GM12878 (cell line): ENCODE measurements around the gene HMOX1. TPM values are rescaled to one million over a fixed set of nuclear protein-coding genes. Genes with fewer than 3 reads are reported as not detected.

Source experiments
- ATAC-seq: fragments of 200-7000 bp; cut with Tn5 transposase; 3 replicates; pipeline ENCODE4 v1.9.1; 2020; ENCODE audit warnings: mild to moderate bottlenecking, moderate library complexity
- BruUV-seq: library from RNA; stranded (reverse); fragments of 400-500 nt; replicated peaks from 2 replicates; lab custom pipeline; 2021; lab: Mats Ljungman, UMichigan
- CTCF ChIA-PET: fragments of 300-600 bp; sonication (Branson Sonifier 250); formaldehyde crosslinking; extraction: SDS; loops from one replicate; lab custom pipeline; 2021; ENCODE audit warnings: inconsistent platforms; lab: Yijun Ruan, JAX
- POLR2A ChIA-PET: fragments of 350-600 bp; formaldehyde crosslinking; extraction: SDS; loops from one replicate; lab custom pipeline; 2021; ENCODE audit warnings: inconsistent platforms; lab: Charles Lee
- RAD21 ChIA-PET: fragments of 300-600 bp; sonication (Branson Sonifier 250); formaldehyde crosslinking; loops from one replicate; lab custom pipeline; 2023; ENCODE audit warnings: antibody characterized with exemption; ENCODE audit not compliant: unreplicated experiment; lab: Charles Lee
- SMC1A ChIA-PET: fragments of 300-600 bp; sonication (Branson Sonifier 250); formaldehyde crosslinking; loops from one replicate; lab custom pipeline; 2023; ENCODE audit not compliant: unreplicated experiment, uncharacterized antibody; lab: Charles Lee
- DNase-seq: peaks from one replicate; pipeline ENCODE4 v3.0.0-alpha.2; 2011; ENCODE audit warnings: low read depth, low spot score
- FAIRE-seq: peaks from 3 replicates; lab custom pipeline; 2011; peaks lifted over from hg19 to GRCh38; lab: Jason Lieb, UNC
- H2AFZ ChIP-seq: 2 replicates; pipeline ENCODE4 v1.6.0; 2011; ENCODE audit warnings: low read depth, low read length, control low read depth; ENCODE audit not compliant: control insufficient read depth
- H3K27ac ChIP-seq: 2 replicates; pipeline ENCODE4 v1.5.1; 2011; ENCODE audit warnings: control low read depth; ENCODE audit not compliant: control insufficient read depth, insufficient read depth
- H3K27me3 ChIP-seq, 2 experiments: replicated peaks in 1 of 2; 2 replicates each; pipeline versions ENCODE4 v1.6.0 to v1.6.1; 2011; ENCODE audit warnings: low read length in 1 of 2; ENCODE audit not compliant: control insufficient read depth in 2 of 2, insufficient read depth in 2 of 2
- H3K36me3 ChIP-seq, 2 experiments: 2 replicates each; pipeline ENCODE4 v1.5.1; 2011; ENCODE audit warnings: low read length in 1 of 2; ENCODE audit not compliant: control insufficient read depth in 2 of 2, insufficient read depth in 2 of 2
- H3K4me1 ChIP-seq: 2 replicates; pipeline ENCODE4 v1.6.1; 2011; ENCODE audit warnings: mild to moderate bottlenecking, low read length, moderate library complexity, mixed read lengths; ENCODE audit not compliant: control insufficient read depth, insufficient read depth
- H3K4me2 ChIP-seq: 2 replicates; pipeline ENCODE4 v1.6.0; 2011; ENCODE audit warnings: control low read depth; ENCODE audit not compliant: control insufficient read depth, insufficient read depth
- H3K4me3 ChIP-seq: fragments of 200-600 bp; sonication (generic); 2 replicates; pipeline ENCODE4 v1.5.1; 2016
- H3K79me2 ChIP-seq: 2 replicates; pipeline ENCODE4 v1.6.0; 2011; ENCODE audit warnings: low read length; ENCODE audit not compliant: control insufficient read depth, insufficient read depth
- H3K9ac ChIP-seq: 2 replicates; pipeline ENCODE4 v1.8.0; 2011; ENCODE audit warnings: low read length, control low read depth, mixed read lengths; ENCODE audit not compliant: control insufficient read depth, insufficient read depth
- H3K9me3 ChIP-seq: replicated peaks from 3 replicates; pipeline ENCODE4 v1.5.1; 2011; ENCODE audit warnings: mild to moderate bottlenecking, low read length; ENCODE audit not compliant: control insufficient read depth, insufficient read depth
- H4K20me1 ChIP-seq: 2 replicates; pipeline ENCODE4 v1.6.0; 2011; ENCODE audit not compliant: control insufficient read depth, insufficient read depth
- BCLAF1 ChIP-seq: fragments of 450-650 bp; IDR thresholded peaks from 2 replicates; pipeline ENCODE4 v1.6.1; 2017; ENCODE audit warnings: antibody characterized with exemption, mild to moderate bottlenecking, moderate library complexity
- BMI1 ChIP-seq: fragments of 450-650 bp; IDR thresholded peaks from 2 replicates; pipeline ENCODE4 v1.6.1; 2016; ENCODE audit warnings: mild to moderate bottlenecking, moderate library complexity, borderline replicate concordance
- HCFC1 ChIP-seq: fragments of 150-350 bp; IDR thresholded peaks from 2 replicates; pipeline ENCODE4 v1.6.1; 2014; ENCODE audit warnings: low read length
- HDGF ChIP-seq: fragments of 450-650 bp; IDR thresholded peaks from 2 replicates; pipeline ENCODE4 v1.6.1; 2016; ENCODE audit warnings: antibody characterized with exemption
- SUPT20H ChIP-seq: IDR thresholded peaks from 2 replicates; pipeline ENCODE4 v1.6.1; 2011; ENCODE audit warnings: low read depth, mild to moderate bottlenecking, low read length, moderate library complexity, borderline replicate concordance; ENCODE audit not compliant: control insufficient read depth
- WRNIP1 ChIP-seq: IDR thresholded peaks from 2 replicates; pipeline ENCODE4 v1.6.1; 2011; ENCODE audit warnings: low read depth, low read length, improper control_type of control experiment, borderline replicate concordance
- ZNF217 ChIP-seq: fragments of 450-650 bp; IDR thresholded peaks from 2 replicates; pipeline ENCODE4 v1.6.1; 2017; ENCODE audit warnings: antibody characterized with exemption, mild to moderate bottlenecking
- WGBS: methylation state at CpG from one replicate; pipeline ENCODE4 v1.1.6; 2016; ENCODE audit warnings: low lambda C conversion rate; ENCODE audit not compliant: insufficient replicate concordance, insufficient coverage; ENCODE audit errors: missing lambda C conversion rate; 5-methylcytosine and 5-hydroxymethylcytosine counted together
- in situ Hi-C: fragments of 300-500 bp; cut with MboI; formaldehyde crosslinking; loops from 9 replicates; pipeline ENCODE4 v1.14.3; 2018; ENCODE audit warnings: mixed read lengths
- intact Hi-C: fragments of 100-400 bp; cut with micrococcal nuclease; formaldehyde crosslinking; loops from one replicate; pipeline ENCODE4 v1.14.2; 2022; ENCODE audit not compliant: unreplicated experiment
- polyA plus RNA-seq, 11 experiments: library from polyadenylated mRNA; depleted of rRNA in 4 of 11; unstranded in 6 of 11; stranded (reverse) in 5 of 11; fragments of >200 nt; fragmentation: Nextera tagmentation in 4 of 11; fragmentation: Illumina TruSeq in 1 of 11; extraction: Ambion mirVana in 4 of 11; extraction: Trizol in 1 of 11; gene quantifications; 1 replicate in 1 of 11; 2 replicates in 10 of 11; pipeline versions ENCODE4 v1.2.1 to v1.2.3, GENCODE V29; 2011 to 2016; ENCODE audit warnings: inconsistent platforms in 2 of 11, missing spikeins in 2 of 11, low read depth in 1 of 11
- total RNA-seq, 4 experiments: library from RNA; depleted of rRNA in 3 of 4; stranded (reverse); fragments of >200 nt in 3 of 4; fragmentation: Illumina TruSeq in 1 of 4; extraction: Trizol in 1 of 4; gene quantifications; 2 replicates each; pipeline versions ENCODE4 v1.2.1 to v1.2.3, GENCODE V29; 2013 to 2021

Gene HMOX1
- total and polyA plus RNA-seq, 10 of the 15 experiments (the other 5 are each of a cell fraction or from before 2014, with no cell fraction given) = 1.5 to 36.7 (median 18.8) TPM

- FAIRE-seq = no peak
These were observed 42.0 kb downstream of the HMOX1 start for GRCh38 chr22:35422936-35423335.

More at GRCh38 chr22:35422936-35423335, 42.0 kb downstream of the HMOX1 start:
- H2AFZ ChIP-seq = no peak overlapping the region
- DNase-seq = no peak
- H3K4me3 ChIP-seq = no peak overlapping the region
- ChIA-PET SMC1A (interaction anchor here (3.1 kb wide), 1 partner anchor 12 kb away, joined by 8 read pairs; no protein-coding TSS in a partner anchor), CTCF (no interaction called here), POLR2A (no interaction called here), RAD21 (no interaction called here)
- H4K20me1 ChIP-seq = no peaks in the 10 kb centered on the region; the same call in 1 of the 2 replicates
- intact Hi-C loops = no loop called here
- H3K27me3 ChIP-seq = no peaks in the 10 kb centered on the region
- no peaks in the 10 kb centered on the region for H3K79me2 ChIP-seq
- WGBS = 94% methylated on average over 9 of the region's 9 CpGs
- BruUV-seq = no TSS peak
- no peak overlapping the region for H3K4me2 ChIP-seq
- in situ Hi-C loops = loop anchor here (25.0 kb wide), 1 partner anchor 1089 kb away; the partner anchor contains the start of gene FOXRED2
- TF ChIP-seq SUPT20H (no peak), HDGF (no peak), BCLAF1 (no peak), BMI1 (no peak), ZNF217 (no peak), WRNIP1 (no peak), HCFC1 (no peak)
- no peak overlapping the region for H3K9ac ChIP-seq
- no peak overlapping the region for H3K27ac ChIP-seq
- peaks cover 39 to 67% of the 10 kb centered on the region in 2 experiments for H3K36me3 ChIP-seq
- no peaks in the 10 kb centered on the region for H3K4me1 ChIP-seq
- H3K9me3 ChIP-seq = no peaks in the 10 kb centered on the region
- no peak for ATAC-seq
